ENCODE results near the gene DCLK1.

DNA sequence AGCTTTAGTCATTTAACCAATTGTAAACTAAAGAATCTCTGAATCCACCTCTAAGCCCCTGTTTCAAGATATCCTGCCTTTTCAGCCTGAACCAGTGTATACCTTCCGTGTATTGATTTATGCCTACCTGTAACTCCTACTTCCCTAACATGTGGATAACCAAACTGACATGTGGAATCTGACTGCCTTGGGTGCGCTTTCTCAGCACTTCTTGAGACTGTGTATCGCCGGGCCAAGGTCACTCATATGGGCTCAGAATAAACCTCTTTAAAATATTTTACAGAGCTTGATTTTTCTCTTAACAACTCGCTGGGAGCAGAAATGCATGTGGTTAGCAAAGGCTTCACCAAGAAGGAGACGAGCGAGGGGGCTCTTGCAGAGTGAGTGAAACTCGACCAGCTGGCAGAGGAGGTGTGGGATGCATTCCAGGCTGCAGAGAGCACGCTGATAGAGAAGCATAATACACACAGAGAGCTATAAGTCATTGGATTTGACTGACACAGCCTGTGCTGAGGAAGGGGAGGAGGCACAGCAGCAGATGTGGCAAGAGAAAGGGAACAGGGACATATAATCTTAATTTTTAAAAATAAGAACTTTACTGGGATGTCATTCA lies 386.5 kb downstream of the DCLK1 start:
- TF ChIP-seq, protein P1, sequence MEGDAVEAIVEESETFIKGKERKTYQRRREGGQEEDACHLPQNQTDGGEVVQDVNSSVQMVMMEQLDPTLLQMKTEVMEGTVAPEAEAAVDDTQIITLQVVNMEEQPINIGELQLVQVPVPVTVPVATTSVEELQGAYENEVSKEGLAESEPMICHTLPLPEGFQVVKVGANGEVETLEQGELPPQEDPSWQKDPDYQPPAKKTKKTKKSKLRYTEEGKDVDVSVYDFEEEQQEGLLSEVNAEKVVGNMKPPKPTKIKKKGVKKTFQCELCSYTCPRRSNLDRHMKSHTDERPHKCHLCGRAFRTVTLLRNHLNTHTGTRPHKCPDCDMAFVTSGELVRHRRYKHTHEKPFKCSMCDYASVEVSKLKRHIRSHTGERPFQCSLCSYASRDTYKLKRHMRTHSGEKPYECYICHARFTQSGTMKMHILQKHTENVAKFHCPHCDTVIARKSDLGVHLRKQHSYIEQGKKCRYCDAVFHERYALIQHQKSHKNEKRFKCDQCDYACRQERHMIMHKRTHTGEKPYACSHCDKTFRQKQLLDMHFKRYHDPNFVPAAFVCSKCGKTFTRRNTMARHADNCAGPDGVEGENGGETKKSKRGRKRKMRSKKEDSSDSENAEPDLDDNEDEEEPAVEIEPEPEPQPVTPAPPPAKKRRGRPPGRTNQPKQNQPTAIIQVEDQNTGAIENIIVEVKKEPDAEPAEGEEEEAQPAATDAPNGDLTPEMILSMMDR (IDR thresholded peaks at IDR 0.05) = no peak
- no peak for TF ChIP-seq POLR2A (IDR thresholded peaks at IDR 0.05)

Data from right lobe of liver (tissue), 4 donors.